IMR-90 (cell line): Measurements from ENCODE around the gene AGBL1. TPM values are rescaled to one million over a fixed set of nuclear protein-coding genes. Genes with fewer than 3 reads are reported as not detected.

ENCODE experiments used
- ATAC-seq: fragments of 200-7000 bp; cut with Tn5 transposase; 2 replicates; pipeline ENCODE4 v1.9.1; 2020; ENCODE audit warnings: low read depth, mild to moderate bottlenecking, moderate library complexity
- BruUV-seq: library from RNA; stranded (reverse); fragments of 400-500 nt; replicated peaks from 2 replicates; lab custom pipeline; 2021; lab: Mats Ljungman, UMichigan
- CTCF ChIA-PET: fragments of 300-600 bp; formaldehyde crosslinking; extraction: SDS; loops from one replicate; lab custom pipeline; 2021; ENCODE audit warnings: antibody characterized with exemption; lab: Yijun Ruan, JAX
- POLR2A ChIA-PET: fragments of 300-600 bp; sonication (Branson Sonifier 250); formaldehyde crosslinking; loops from one replicate; lab custom pipeline; 2022; ENCODE audit warnings: antibody characterized with exemption; ENCODE audit not compliant: unreplicated experiment; lab: Charles Lee
- DNase-seq: peaks from one replicate; pipeline ENCODE4 v3.0.0; 2013
- H2AFZ ChIP-seq: replicated peaks from 2 replicates; pipeline ENCODE3; 2013; ENCODE audit warnings: low read length, mild to moderate bottlenecking; ENCODE audit not compliant: poor library complexity
- H2AK5ac ChIP-seq: 2 replicates; pipeline ENCODE4 v1.6.1; 2013; ENCODE audit warnings: low read depth, low read length, inconsistent platforms
- H2AK9ac ChIP-seq: replicated peaks from 2 replicates; pipeline ENCODE3; 2013; ENCODE audit warnings: mild to moderate bottlenecking, low read depth, low read length, moderate library complexity; ENCODE audit not compliant: poor library complexity
- H2BK120ac ChIP-seq: 2 replicates; pipeline ENCODE4 v1.6.1; 2013; ENCODE audit warnings: low read depth, low read length, inconsistent platforms
- H2BK15ac ChIP-seq: 3 replicates; pipeline ENCODE4 v1.6.1; 2013; ENCODE audit warnings: low read depth, low read length, inconsistent platforms
- H2BK20ac ChIP-seq: 2 replicates; pipeline ENCODE4 v1.6.1; 2013; ENCODE audit warnings: low read depth, mild to moderate bottlenecking, inconsistent platforms, low read length, moderate library complexity
- H2BK5ac ChIP-seq: 2 replicates; pipeline ENCODE4 v1.6.1; 2013; ENCODE audit warnings: mild to moderate bottlenecking, low read depth, low read length, inconsistent platforms; ENCODE audit not compliant: poor library complexity, severe bottlenecking
- H3K14ac ChIP-seq: replicated peaks from 2 replicates; pipeline ENCODE4 v1.6.1; 2013; ENCODE audit warnings: low read depth, low read length, inconsistent platforms
- H3K18ac ChIP-seq: 2 replicates; pipeline ENCODE4 v1.6.1; 2013; ENCODE audit warnings: low read depth, low read length, control low read depth
- H3K23ac ChIP-seq: 2 replicates; pipeline ENCODE4 v1.6.1; 2013; ENCODE audit warnings: low read depth, low read length, inconsistent platforms
- H3K27ac ChIP-seq: 2 replicates; pipeline ENCODE4 v1.5.1; 2013; ENCODE audit warnings: mild to moderate bottlenecking, control low read depth, low read length; ENCODE audit not compliant: insufficient read depth
- H3K27me3 ChIP-seq: 2 replicates; pipeline ENCODE4 v1.6.1; 2013; ENCODE audit warnings: low read length; ENCODE audit not compliant: control insufficient read depth, insufficient read depth
- H3K36me3 ChIP-seq: 2 replicates; pipeline ENCODE4 v1.6.1; 2013; ENCODE audit warnings: low read length, mixed read lengths; ENCODE audit not compliant: control insufficient read depth, insufficient read depth
- H3K4ac ChIP-seq: 2 replicates; pipeline ENCODE4 v1.6.1; 2013; ENCODE audit warnings: low read depth, low read length, inconsistent platforms
- H3K4me1 ChIP-seq: 2 replicates; pipeline ENCODE4 v1.6.1; 2013; ENCODE audit warnings: low read length, mixed read lengths; ENCODE audit not compliant: control insufficient read depth, insufficient read depth
- H3K4me2 ChIP-seq: 2 replicates; pipeline ENCODE4 v1.6.1; 2013; ENCODE audit warnings: low read depth, mild to moderate bottlenecking, control low read depth, low read length, moderate library complexity
- H3K4me3 ChIP-seq: 2 replicates; pipeline ENCODE4 v1.5.1; 2013; ENCODE audit warnings: low read depth, mild to moderate bottlenecking, control low read depth, low read length, moderate library complexity; ENCODE audit not compliant: insufficient read depth
- H3K56ac ChIP-seq: 2 replicates; pipeline ENCODE4 v1.6.1; 2013; ENCODE audit warnings: low read length, inconsistent platforms; ENCODE audit not compliant: insufficient read depth; ENCODE audit errors: extremely low read depth
- H3K79me1 ChIP-seq, 2 experiments: 2 replicates each; pipeline ENCODE4 v1.6.1; 2013; ENCODE audit warnings: low read length in 2 of 2, inconsistent platforms in 1 of 2, low read depth in 1 of 2
- H3K9ac ChIP-seq: 2 replicates; pipeline ENCODE4 v1.6.1; 2013; ENCODE audit warnings: low read depth, low read length, control low read depth
- H3K9me1 ChIP-seq: 2 replicates; pipeline ENCODE4 v1.6.1; 2013; ENCODE audit warnings: low read length, inconsistent platforms; ENCODE audit not compliant: insufficient read depth
- H3K9me3 ChIP-seq: 2 replicates; pipeline ENCODE4 v1.6.1; 2013; ENCODE audit warnings: low read length; ENCODE audit not compliant: control insufficient read depth, insufficient read depth
- H4K20me1 ChIP-seq: 2 replicates; pipeline ENCODE4 v1.6.1; 2013; ENCODE audit warnings: low read length, inconsistent platforms; ENCODE audit not compliant: insufficient read depth
- H4K5ac ChIP-seq: 2 replicates; pipeline ENCODE4 v1.6.1; 2013; ENCODE audit warnings: mild to moderate bottlenecking, low read depth, low read length, control low read depth
- H4K8ac ChIP-seq, 2 experiments: 2 replicates each; pipeline ENCODE4 v1.6.1; 2013; ENCODE audit warnings: low read depth in 2 of 2, low read length in 2 of 2, control low read depth in 1 of 2, inconsistent platforms in 1 of 2
- H4K91ac ChIP-seq: 2 replicates; pipeline ENCODE4 v1.6.1; 2013; ENCODE audit warnings: low read depth, low read length, inconsistent platforms; ENCODE audit not compliant: insufficient read depth
- CEBPB ChIP-seq: IDR thresholded peaks from 2 replicates; pipeline ENCODE4 v1.6.1; 2012; ENCODE audit warnings: low read depth, low read length, improper control_type of control experiment
- CHD1 ChIP-seq: IDR thresholded peaks from 2 replicates; pipeline ENCODE4 v1.6.1; 2012; ENCODE audit warnings: low read depth, low read length, improper control_type of control experiment
- CTCF ChIP-seq: conservative IDR thresholded peaks from 2 replicates; pipeline ENCODE4 v1.5.1; 2012; ENCODE audit warnings: mild to moderate bottlenecking, low read depth, low read length, improper control_type of control experiment
- MXI1 ChIP-seq: IDR thresholded peaks from 2 replicates; pipeline ENCODE4 v1.6.1; 2012; ENCODE audit warnings: low read depth, mild to moderate bottlenecking, low read length, moderate library complexity, borderline replicate concordance
- NFE2L2 ChIP-seq: fragments of 150-350 bp; IDR thresholded peaks from 2 replicates; pipeline ENCODE4 v1.6.1; 2016; ENCODE audit warnings: low read depth, mild to moderate bottlenecking, low read length
- POLR2A ChIP-seq: IDR thresholded peaks from 2 replicates; pipeline ENCODE4 v1.6.1; 2012; ENCODE audit warnings: mild to moderate bottlenecking, low read depth, low read length
- SMC3 ChIP-seq: fragments of 150-350 bp; IDR thresholded peaks from 2 replicates; pipeline ENCODE4 v1.6.1; 2016; ENCODE audit warnings: low read depth, mild to moderate bottlenecking, antibody characterized with exemption, low read length, moderate library complexity
- WGBS, 2 experiments: methylation state at CpG; one replicate each; pipeline versions ENCODE4 v1.1.5 to v1.1.7; 2013; ENCODE audit warnings: missing lambda C conversion rate in 2 of 2; ENCODE audit not compliant: insufficient read length in 1 of 2; ENCODE audit errors: extremely low coverage in 2 of 2; 5-methylcytosine and 5-hydroxymethylcytosine counted together
- dilution Hi-C: fragments of 300-500 bp; cut with HindIII; formaldehyde crosslinking; loops from one replicate; pipeline ENCODE4 v1.14.3; 2018; ENCODE audit warnings: low sequenced_read_pairs; ENCODE audit not compliant: unreplicated experiment
- in situ Hi-C: fragments of 300-500 bp; cut with MboI; formaldehyde crosslinking; loops from 3 replicates; pipeline ENCODE4 v1.14.3; 2019; ENCODE audit warnings: low sequenced_read_pairs, inconsistent platforms, mixed read lengths
- intact Hi-C: fragments of 100-400 bp; cut with micrococcal nuclease; formaldehyde crosslinking; loops from 2 replicates; pipeline ENCODE4 v1.10.0; 2022
- polyA plus RNA-seq, 3 experiments: library from polyadenylated mRNA; depleted of rRNA; stranded (reverse); fragments of >200 nt; gene quantifications; 2 replicates each; pipeline ENCODE4 v1.2.3, GENCODE V29; 2012; ENCODE audit warnings: low replicate concordance in 1 of 3
- total RNA-seq: library from RNA; depleted of rRNA; stranded (reverse); fragments of >200 nt; gene quantifications from 2 replicates; pipeline ENCODE4 v1.2.3, GENCODE V29; 2012

The AGBL1 gene
- total and polyA plus RNA-seq, 2 of the 4 experiments (the other 2 are of a cell fraction), result not detected

GRCh38 chr15:86235667-86236066 is 156.0 kb downstream of the AGBL1 start:
- dilution Hi-C loops, result no loop called here
- CTCF ChIA-PET, result no interaction called here
- no CpG with 5 or more reads among the region's 3 CpGs for WGBS, 2 experiments

More at GRCh38 chr15:86235667-86236066, 156.0 kb downstream of the AGBL1 start:
- H3K9me1 ChIP-seq, result no peaks in the 10 kb centered on the region
- no peaks in the 10 kb centered on the region for H3K79me1 ChIP-seq
- peaks cover 14% of the 10 kb centered on the region for H3K9me3 ChIP-seq
- intact Hi-C loops (no loop called here), in situ Hi-C loops (no loop called here)
- BruUV-seq, result no TSS peak
- ATAC-seq, result no peak
- no peak for DNase-seq
- H3K27ac ChIP-seq, result no peak overlapping the region
- no peak overlapping the region for H2BK20ac ChIP-seq
- no peak for TF ChIP-seq MXI1
- TF ChIP-seq CHD1, result no peak
- no peak for TF ChIP-seq SMC3
- TF ChIP-seq NFE2L2, result no peak
- TF ChIP-seq CEBPB, result no peak
- TF ChIP-seq POLR2A, result no peak
- TF ChIP-seq CTCF, result no peak
- H3K4me3 ChIP-seq, result no peak overlapping the region
- no peaks in the 10 kb centered on the region for H4K20me1 ChIP-seq
- no peak overlapping the region for H3K14ac ChIP-seq
- no peak overlapping the region for H3K23ac ChIP-seq
- H3K27me3 ChIP-seq, result no peaks in the 10 kb centered on the region
- no peaks in the 10 kb centered on the region for H3K36me3 ChIP-seq
- H2AK5ac ChIP-seq, result no peak overlapping the region
- no peak overlapping the region for H2BK120ac ChIP-seq
- H4K5ac ChIP-seq, result no peak overlapping the region
- no peak overlapping the region for H2BK5ac ChIP-seq
- POLR2A ChIA-PET, result no interaction called here
- H4K8ac ChIP-seq, result no peak overlapping the region
- H2AFZ ChIP-seq, result no peak overlapping the region
- no peak overlapping the region for H3K56ac ChIP-seq
- no peak overlapping the region for H3K4ac ChIP-seq
- no peak overlapping the region for H2AK9ac ChIP-seq
- H3K4me1 ChIP-seq, result no peaks in the 10 kb centered on the region
- no peak overlapping the region for H3K4me2 ChIP-seq
- no peak overlapping the region for H3K18ac ChIP-seq
- no peak overlapping the region for H3K9ac ChIP-seq
- no peak overlapping the region for H2BK15ac ChIP-seq
- no peak overlapping the region for H4K91ac ChIP-seq
